ENCODE data around the gene BCKDHA. TPM values are rescaled to one million over a fixed set of nuclear protein-coding genes. Genes with fewer than 3 reads are reported as not detected.

BCKDHA gene
- total RNA-seq, 1 experiment from 2014 or later, result 33.6 TPM

DNA sequence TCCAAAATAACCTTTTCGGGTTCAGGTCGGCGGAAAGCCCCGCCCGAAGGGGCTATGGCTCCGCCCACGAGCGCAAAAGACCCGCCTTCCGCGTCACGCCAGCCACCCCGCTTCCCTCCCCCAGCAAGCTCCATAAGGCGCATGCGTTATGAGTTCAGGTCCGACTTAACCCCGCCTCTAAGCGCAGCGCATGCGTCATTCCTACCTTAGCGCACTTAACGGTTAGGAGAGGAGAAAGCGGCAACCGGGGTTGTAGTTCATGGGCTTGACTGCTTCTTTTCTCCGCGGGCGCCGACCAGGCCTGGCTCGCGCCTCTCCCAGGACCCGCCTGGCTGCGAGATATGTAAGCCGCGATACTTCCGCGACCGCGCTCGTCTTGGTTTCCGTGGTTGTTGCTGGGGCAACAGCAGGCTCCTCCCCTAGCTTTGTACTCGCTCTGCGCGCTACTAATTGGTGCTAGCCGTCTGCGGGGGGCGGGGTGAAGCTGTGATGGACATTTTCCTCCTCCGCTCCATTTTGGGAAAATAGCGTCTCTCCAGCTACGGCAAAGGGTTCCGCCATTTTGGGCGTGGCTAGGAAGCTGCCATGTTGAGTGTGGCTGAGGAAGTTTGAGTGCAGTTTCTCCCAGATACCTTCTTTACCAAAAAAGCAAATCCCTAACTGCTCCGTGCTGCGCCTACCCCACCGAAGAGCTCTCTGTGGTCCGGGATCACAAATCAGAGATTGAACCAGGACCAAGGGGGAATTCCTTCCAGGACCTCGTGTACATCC is 33.7 kb upstream of the BCKDHA start, which contains the start of gene B9D2:
Gene B9D2 (minus strand): TSS at position 397 of the 771 bp plus-strand sequence. CDS start 630 bp downstream, outside the sequence.
- Mint-ChIP-seq H3K9me3 (ENCODE audit: unreplicated experiment) (no peaks in the 10 kb centered on the region), H3K27me3 (ENCODE audit: insufficient read depth, unreplicated experiment) (no peaks in the 10 kb centered on the region), H3K4me1 (ENCODE audit: insufficient read depth, unreplicated experiment) (peaks cover 21% of the 10 kb centered on the region), H3K4me3 (ENCODE audit: unreplicated experiment) (peak within 1 kb of the TSS; percentile 98), H3K27ac (ENCODE audit: low read depth, unreplicated experiment) (peak within 1 kb of the TSS; percentile 100), H3K36me3 (ENCODE audit: insufficient read depth, unreplicated experiment) (peaks cover 6% of the 10 kb centered on the region)
- peak; percentile 99 for DNase-seq (ENCODE audit: unreplicated experiment)
- BruUV-seq (replicated peaks), result TSS peak; percentile 85
- CTCF ChIA-PET, result interaction anchor here (0.6 to 4.2 kb wide), 8 partner anchors 9 to 851 kb away, joined by 3 to 34 read pairs (median 4); partner anchors contain the start of gene TGFB1
- POLR2A ChIA-PET, result interaction anchor here (0.5 to 3.4 kb wide), 30 partner anchors 9 to 942 kb away, joined by 3 to 41 read pairs (median 5); partner anchors contain the start of genes BCKDHA, CCDC97, DMAC2 and EXOSC5
- intact Hi-C loops (cut with micrococcal nuclease), result loop anchor here (1.0 kb wide), 1 partner anchor 33 kb away; the partner anchor contains the start of genes BCKDHA and EXOSC5
- TF ChIP-seq, protein P1, sequence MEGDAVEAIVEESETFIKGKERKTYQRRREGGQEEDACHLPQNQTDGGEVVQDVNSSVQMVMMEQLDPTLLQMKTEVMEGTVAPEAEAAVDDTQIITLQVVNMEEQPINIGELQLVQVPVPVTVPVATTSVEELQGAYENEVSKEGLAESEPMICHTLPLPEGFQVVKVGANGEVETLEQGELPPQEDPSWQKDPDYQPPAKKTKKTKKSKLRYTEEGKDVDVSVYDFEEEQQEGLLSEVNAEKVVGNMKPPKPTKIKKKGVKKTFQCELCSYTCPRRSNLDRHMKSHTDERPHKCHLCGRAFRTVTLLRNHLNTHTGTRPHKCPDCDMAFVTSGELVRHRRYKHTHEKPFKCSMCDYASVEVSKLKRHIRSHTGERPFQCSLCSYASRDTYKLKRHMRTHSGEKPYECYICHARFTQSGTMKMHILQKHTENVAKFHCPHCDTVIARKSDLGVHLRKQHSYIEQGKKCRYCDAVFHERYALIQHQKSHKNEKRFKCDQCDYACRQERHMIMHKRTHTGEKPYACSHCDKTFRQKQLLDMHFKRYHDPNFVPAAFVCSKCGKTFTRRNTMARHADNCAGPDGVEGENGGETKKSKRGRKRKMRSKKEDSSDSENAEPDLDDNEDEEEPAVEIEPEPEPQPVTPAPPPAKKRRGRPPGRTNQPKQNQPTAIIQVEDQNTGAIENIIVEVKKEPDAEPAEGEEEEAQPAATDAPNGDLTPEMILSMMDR (IDR thresholded peaks at IDR 0.05; ENCODE audit: unreplicated experiment), result no peak

DNA sequence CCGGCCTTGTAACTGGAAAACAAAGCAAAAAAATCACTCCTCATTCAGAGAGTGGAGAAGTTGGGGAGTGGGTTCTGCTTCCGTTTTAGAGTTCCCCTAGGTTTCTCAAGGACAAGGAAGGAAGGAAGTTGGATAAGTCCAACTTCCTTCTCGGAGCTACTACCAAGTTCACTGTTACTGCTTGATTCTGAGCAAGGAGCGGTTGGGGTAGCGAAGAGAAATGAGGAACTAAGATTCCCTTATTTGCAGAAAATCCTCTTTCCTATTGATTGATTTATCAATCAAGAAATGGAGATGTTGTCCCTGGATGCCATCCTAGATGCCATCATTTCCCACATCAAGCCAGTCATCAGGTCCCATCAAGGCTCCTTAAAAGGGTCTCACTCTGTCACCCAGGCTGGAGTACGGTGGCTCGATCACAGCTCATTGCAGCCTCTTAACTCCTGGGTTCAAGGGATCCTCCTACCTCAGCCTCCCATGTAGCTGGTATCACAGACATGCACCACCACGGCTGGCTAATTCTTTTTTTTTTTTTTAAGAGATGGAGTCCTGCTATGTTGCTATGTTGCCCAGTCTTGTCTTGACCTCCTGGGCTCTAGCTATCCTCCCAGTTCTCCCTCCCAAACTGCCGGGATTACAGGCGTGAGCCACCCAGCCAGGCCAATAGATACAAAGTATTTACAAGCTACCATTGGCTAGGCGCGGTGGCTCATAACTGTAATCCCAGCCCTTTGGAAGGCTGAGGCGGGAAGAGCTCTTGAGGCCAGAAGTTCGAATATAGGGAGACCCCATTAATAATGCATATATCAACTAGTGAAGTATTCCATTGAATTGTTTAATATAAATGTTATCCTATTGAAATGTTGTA is 32.9 kb upstream of the BCKDHA start:
- DNase-seq (ENCODE audit: unreplicated experiment), result no peak
- peak overlapping the region; percentile 100 for H3K27ac Mint-ChIP-seq (ENCODE audit: low read depth, unreplicated experiment)
- no peaks in the 10 kb centered on the region for H3K9me3 Mint-ChIP-seq (ENCODE audit: unreplicated experiment)
- no TSS peak for BruUV-seq (replicated peaks)
- H3K4me1 Mint-ChIP-seq (ENCODE audit: insufficient read depth, unreplicated experiment), result peaks cover 21% of the 10 kb centered on the region
- peaks cover 6% of the 10 kb centered on the region for H3K36me3 Mint-ChIP-seq (ENCODE audit: insufficient read depth, unreplicated experiment)
- H3K27me3 Mint-ChIP-seq (ENCODE audit: insufficient read depth, unreplicated experiment), result no peaks in the 10 kb centered on the region
- TF ChIP-seq, protein P1 (IDR thresholded peaks at IDR 0.05; ENCODE audit: unreplicated experiment), result no peak
- intact Hi-C loops (cut with micrococcal nuclease), result loop anchor here (1.0 kb wide), 1 partner anchor 33 kb away; the partner anchor contains the start of genes BCKDHA and EXOSC5
- ChIA-PET CTCF (interaction anchor here (1.4 to 4.2 kb wide), 4 partner anchors 8 to 102 kb away, joined by 5 to 34 read pairs (median 6); partner anchors contain the start of gene TGFB1), POLR2A (interaction anchor here (0.5 to 3.4 kb wide), 22 partner anchors 11 to 943 kb away, joined by 3 to 41 read pairs (median 5); partner anchors contain the start of genes BCKDHA, CCDC97, DMAC2 and HNRNPUL1)
- H3K4me3 Mint-ChIP-seq (ENCODE audit: unreplicated experiment), result peak overlapping the region; percentile 98

DNA sequence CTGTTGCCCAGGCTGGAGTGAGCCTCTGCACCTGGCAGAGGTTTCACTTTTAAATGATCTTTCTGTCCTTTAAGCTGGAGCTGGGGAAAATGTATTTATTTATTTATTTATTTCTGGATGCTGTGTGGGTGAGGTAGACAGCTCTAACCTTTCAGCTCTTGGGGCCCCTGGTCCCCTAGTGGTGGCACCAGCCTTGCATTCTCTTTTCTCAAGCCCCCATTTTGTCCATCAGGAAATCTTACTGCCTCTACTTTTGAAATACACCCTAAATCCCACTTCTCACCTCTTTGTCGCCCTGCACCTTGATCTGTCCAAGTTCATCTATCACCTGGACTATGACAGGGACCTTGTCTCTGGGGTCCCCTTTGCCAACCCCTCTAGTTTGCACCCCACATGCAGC is 31.5 kb upstream of the BCKDHA start:
- Mint-ChIP-seq H3K36me3 (ENCODE audit: insufficient read depth, unreplicated experiment) (peaks cover 6% of the 10 kb centered on the region), H3K27ac (ENCODE audit: low read depth, unreplicated experiment) (peak overlapping the region; percentile 83), H3K27me3 (ENCODE audit: insufficient read depth, unreplicated experiment) (no peaks in the 10 kb centered on the region), H3K9me3 (ENCODE audit: unreplicated experiment) (no peaks in the 10 kb centered on the region), H3K4me1 (ENCODE audit: insufficient read depth, unreplicated experiment) (peaks cover 22% of the 10 kb centered on the region), H3K4me3 (ENCODE audit: unreplicated experiment) (peak overlapping the region; percentile 46)
- no peak for DNase-seq (ENCODE audit: unreplicated experiment)
- ChIA-PET CTCF (interaction anchor here (0.5 to 4.2 kb wide), 6 partner anchors 12 to 117 kb away, joined by 3 to 34 read pairs (median 4); partner anchors contain the start of gene TGFB1), POLR2A (no interaction called here)
- TF ChIP-seq, protein P1 (IDR thresholded peaks at IDR 0.05; ENCODE audit: unreplicated experiment), result peak; percentile 9
- intact Hi-C loops (cut with micrococcal nuclease), result no loop called here
- no TSS peak for BruUV-seq (replicated peaks)
